Activated T-helper 17 cell treated with anti-CD3 and anti-CD28 coated beads, Interleukin-2, amount 50 U/mL, for 72 hours (primary cell): ENCODE measurements around the gene RFTN1. TPM values are rescaled to one million over a fixed set of nuclear protein-coding genes. Genes with fewer than 3 reads are reported as not detected.

Experiments
- ATAC-seq: fragments of 150-1000 bp; cut with Tn5 transposase; replicated peaks from 2 replicates; pipeline ENCODE4 v1.10.0; 2021; ENCODE audit warnings: mild to moderate bottlenecking, moderate library complexity
- H3K27ac Mint-ChIP-seq: one replicate; pipeline ENCODE4 v1.8.0; 2022; ENCODE audit warnings: mixed read lengths
- H3K27me3 Mint-ChIP-seq: one replicate; pipeline ENCODE4 v1.8.0; 2022; ENCODE audit warnings: mixed read lengths
- H3K36me3 Mint-ChIP-seq: one replicate; pipeline ENCODE4 v1.8.0; 2022; ENCODE audit warnings: low read depth, mild to moderate bottlenecking, mixed read lengths
- H3K4me1 Mint-ChIP-seq: one replicate; pipeline ENCODE4 v1.8.0; 2022; ENCODE audit warnings: mixed read lengths
- H3K4me3 Mint-ChIP-seq: one replicate; pipeline ENCODE4 v1.8.0; 2022; ENCODE audit warnings: mild to moderate bottlenecking, mixed read lengths
- H3K9me3 Mint-ChIP-seq: one replicate; pipeline ENCODE4 v1.8.0; 2022; ENCODE audit warnings: mixed read lengths
- total RNA-seq, 2 donors: library from RNA; stranded (reverse); gene quantifications; one replicate each; pipeline ENCODE4 v1.2.3, GENCODE V29; 2022

Gene RFTN1
- total RNA-seq = 100 to 1,000 TPM; 112 to 139 TPM

- H3K4me1 Mint-ChIP-seq = peaks cover 54% of the 10 kb centered on the region
- no peaks in the 10 kb centered on the region for H3K9me3 Mint-ChIP-seq
- no peaks in the 10 kb centered on the region for H3K27me3 Mint-ChIP-seq
- H3K27ac Mint-ChIP-seq = peak within 1 kb of the TSS; percentile 98
- peak within 1 kb of the TSS; percentile 85 for H3K4me3 Mint-ChIP-seq
- ATAC-seq = peak; percentile 8
- peaks cover 70% of the 10 kb centered on the region for H3K36me3 Mint-ChIP-seq
Measured at GRCh38 chr3:16513141-16514020, at the start of gene RFTN1. Gene RFTN1 (minus strand): TSS chr3:16513699. CDS start chr3:16493869, 19,830 bp downstream.

- ATAC-seq = no peak
- Mint-ChIP-seq H3K36me3 (no peaks in the 10 kb centered on the region), H3K9me3 (no peaks in the 10 kb centered on the region), H3K4me3 (no peak overlapping the region), H3K27ac (no peak overlapping the region), H3K4me1 (no peaks in the 10 kb centered on the region), H3K27me3 (peaks cover 7% of the 10 kb centered on the region)
Measured at GRCh38 chr3:16559653-16560365, 46.3 kb upstream of the RFTN1 start.

GRCh38 chr3:16554126-16554525 is 40.6 kb upstream of the RFTN1 start:
- H3K27ac Mint-ChIP-seq = no peak overlapping the region
- H3K27me3 Mint-ChIP-seq = peaks cover 7% of the 10 kb centered on the region
- H3K4me3 Mint-ChIP-seq = no peak overlapping the region
- no peaks in the 10 kb centered on the region for H3K9me3 Mint-ChIP-seq
- H3K36me3 Mint-ChIP-seq = no peaks in the 10 kb centered on the region
- ATAC-seq = no peak
- peaks cover 4% of the 10 kb centered on the region for H3K4me1 Mint-ChIP-seq

- no peak overlapping the region for H3K4me3 Mint-ChIP-seq
- no peaks in the 10 kb centered on the region for H3K36me3 Mint-ChIP-seq
Measured at GRCh38 chr3:16552757-16553156, 39.3 kb upstream of the RFTN1 start.

DNA sequence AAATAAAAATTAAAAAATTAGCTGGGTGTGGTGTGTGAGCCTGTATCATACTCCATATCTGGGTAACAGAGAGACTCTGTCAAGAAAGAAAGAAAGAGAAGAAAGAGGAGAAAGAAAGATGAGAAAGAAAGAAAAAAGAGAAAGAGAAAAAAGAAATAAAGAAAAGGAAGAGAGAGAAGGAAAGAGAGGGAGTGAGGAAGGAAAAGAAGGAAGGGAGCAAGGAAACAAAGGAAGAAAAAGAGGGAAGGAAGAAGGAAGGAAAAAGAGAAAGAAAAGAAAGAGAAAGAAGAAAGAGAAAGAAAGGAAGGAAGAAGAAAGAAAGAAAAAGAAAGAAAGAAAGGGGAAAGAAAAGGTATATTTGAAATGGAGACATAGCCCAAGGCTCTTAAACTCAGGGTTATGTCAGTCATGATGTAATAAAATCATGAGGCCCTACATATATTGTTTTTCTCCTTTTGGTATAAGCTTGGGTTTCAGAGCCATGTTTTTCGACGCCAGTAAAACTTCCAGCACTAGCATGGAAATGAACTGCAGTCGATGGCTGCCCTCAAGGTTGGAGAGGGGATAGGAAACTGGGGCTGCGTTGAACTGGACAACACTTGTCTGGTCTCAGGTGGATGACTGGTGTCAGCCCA is 38.0 kb upstream of the RFTN1 start:
- Mint-ChIP-seq H3K4me3 (no peak overlapping the region), H3K27me3 (peaks cover 7% of the 10 kb centered on the region), H3K4me1 (peaks cover 12% of the 10 kb centered on the region), H3K36me3 (no peaks in the 10 kb centered on the region), H3K27ac (peak overlapping the region; percentile 87), H3K9me3 (no peaks in the 10 kb centered on the region)
- ATAC-seq = no peak

More at GRCh38 chr3:16552757-16553156, 39.3 kb upstream of the RFTN1 start:
- H3K9me3 Mint-ChIP-seq = no peaks in the 10 kb centered on the region
- no peak for ATAC-seq
- peaks cover 12% of the 10 kb centered on the region for H3K4me1 Mint-ChIP-seq
- H3K27me3 Mint-ChIP-seq = peaks cover 7% of the 10 kb centered on the region
- no peak overlapping the region for H3K27ac Mint-ChIP-seq

- Mint-ChIP-seq H3K9me3 (no peaks in the 10 kb centered on the region), H3K4me3 (peak overlapping the region; percentile 43), H3K4me1 (peaks cover 12% of the 10 kb centered on the region), H3K36me3 (no peaks in the 10 kb centered on the region), H3K27ac (peak overlapping the region; percentile 87), H3K27me3 (peaks cover 7% of the 10 kb centered on the region)
- ATAC-seq = peak; percentile 95
Measured at GRCh38 chr3:16550676-16551341, 37.3 kb upstream of the RFTN1 start.

DNA sequence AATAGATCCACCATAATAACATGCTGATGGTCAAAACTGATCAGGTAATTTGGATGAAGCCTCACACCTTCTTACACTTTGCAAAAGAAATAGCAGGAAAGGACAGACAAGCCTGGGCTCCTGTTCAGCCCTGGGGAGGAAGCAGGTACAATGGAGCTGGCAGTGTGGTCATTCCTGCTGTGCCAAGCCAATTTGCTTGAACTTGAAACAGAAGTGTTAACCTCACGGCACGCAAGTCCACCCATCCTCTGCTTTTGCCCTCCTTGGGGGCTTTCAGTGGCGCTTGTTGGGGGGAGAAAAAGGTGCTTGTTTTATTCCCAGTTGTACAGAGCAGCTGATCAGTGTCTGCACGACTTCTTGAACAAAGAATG is 36.8 kb upstream of the RFTN1 start:
- Mint-ChIP-seq H3K36me3 (no peaks in the 10 kb centered on the region), H3K4me1 (peaks cover 12% of the 10 kb centered on the region), H3K27ac (no peak overlapping the region)

GRCh38 chr3:16548721-16549120 is 35.2 kb upstream of the RFTN1 start:
- H3K36me3 Mint-ChIP-seq = no peaks in the 10 kb centered on the region
- no peaks in the 10 kb centered on the region for H3K9me3 Mint-ChIP-seq
- ATAC-seq = no peak
- H3K4me3 Mint-ChIP-seq = no peak overlapping the region
- peaks cover 12% of the 10 kb centered on the region for H3K4me1 Mint-ChIP-seq
- peaks cover 4% of the 10 kb centered on the region for H3K27me3 Mint-ChIP-seq
- H3K27ac Mint-ChIP-seq = peak overlapping the region; percentile 24

More for the DNA sequence above, 36.8 kb upstream of the RFTN1 start:
- peak overlapping the region; percentile 43 for H3K4me3 Mint-ChIP-seq
- no peaks in the 10 kb centered on the region for H3K9me3 Mint-ChIP-seq
- no peak for ATAC-seq
- peaks cover 7% of the 10 kb centered on the region for H3K27me3 Mint-ChIP-seq

DNA sequence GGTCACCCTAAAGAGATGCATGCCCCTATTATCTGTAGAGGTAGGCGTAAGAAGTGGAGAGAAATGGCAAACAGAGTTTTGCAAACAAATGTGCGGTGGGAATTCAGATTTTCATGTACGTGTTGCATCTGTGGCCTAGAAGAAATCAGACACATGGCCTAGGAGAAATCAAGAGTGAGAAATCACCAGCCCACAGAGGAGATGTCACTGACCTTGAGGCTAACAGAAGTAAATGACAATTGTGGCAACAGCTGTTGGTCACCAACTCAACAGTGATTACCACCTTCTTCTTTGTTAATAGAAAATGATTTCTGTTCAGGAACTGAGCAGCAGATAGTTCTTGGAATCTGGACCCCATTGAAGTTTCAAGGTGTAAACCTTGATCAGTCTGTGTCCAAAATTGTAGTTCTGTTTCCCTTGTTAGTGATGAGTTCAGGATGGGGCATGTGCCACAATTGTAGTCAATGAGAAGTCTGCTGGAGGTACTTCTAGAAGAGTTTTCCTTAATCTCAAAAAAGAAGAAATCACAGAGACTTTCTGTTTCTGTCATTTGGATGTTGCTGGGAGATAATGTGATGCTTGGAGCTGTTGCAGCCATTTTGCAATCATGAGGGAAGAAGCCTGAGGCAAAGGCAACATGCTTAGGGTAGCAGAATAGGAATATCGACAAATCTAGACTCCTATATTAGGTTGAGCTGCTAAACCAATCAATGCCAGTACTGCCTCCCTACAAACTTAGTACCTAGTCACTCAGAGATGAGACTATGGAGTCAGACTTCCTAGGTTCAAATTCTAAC is 34.3 kb upstream of the RFTN1 start:
- no peak overlapping the region for H3K4me3 Mint-ChIP-seq
- ATAC-seq = no peak
- H3K27me3 Mint-ChIP-seq = peaks cover 2% of the 10 kb centered on the region
- H3K4me1 Mint-ChIP-seq = peaks cover 12% of the 10 kb centered on the region
- no peaks in the 10 kb centered on the region for H3K9me3 Mint-ChIP-seq
- no peaks in the 10 kb centered on the region for H3K36me3 Mint-ChIP-seq
- H3K27ac Mint-ChIP-seq = no peak overlapping the region

DNA sequence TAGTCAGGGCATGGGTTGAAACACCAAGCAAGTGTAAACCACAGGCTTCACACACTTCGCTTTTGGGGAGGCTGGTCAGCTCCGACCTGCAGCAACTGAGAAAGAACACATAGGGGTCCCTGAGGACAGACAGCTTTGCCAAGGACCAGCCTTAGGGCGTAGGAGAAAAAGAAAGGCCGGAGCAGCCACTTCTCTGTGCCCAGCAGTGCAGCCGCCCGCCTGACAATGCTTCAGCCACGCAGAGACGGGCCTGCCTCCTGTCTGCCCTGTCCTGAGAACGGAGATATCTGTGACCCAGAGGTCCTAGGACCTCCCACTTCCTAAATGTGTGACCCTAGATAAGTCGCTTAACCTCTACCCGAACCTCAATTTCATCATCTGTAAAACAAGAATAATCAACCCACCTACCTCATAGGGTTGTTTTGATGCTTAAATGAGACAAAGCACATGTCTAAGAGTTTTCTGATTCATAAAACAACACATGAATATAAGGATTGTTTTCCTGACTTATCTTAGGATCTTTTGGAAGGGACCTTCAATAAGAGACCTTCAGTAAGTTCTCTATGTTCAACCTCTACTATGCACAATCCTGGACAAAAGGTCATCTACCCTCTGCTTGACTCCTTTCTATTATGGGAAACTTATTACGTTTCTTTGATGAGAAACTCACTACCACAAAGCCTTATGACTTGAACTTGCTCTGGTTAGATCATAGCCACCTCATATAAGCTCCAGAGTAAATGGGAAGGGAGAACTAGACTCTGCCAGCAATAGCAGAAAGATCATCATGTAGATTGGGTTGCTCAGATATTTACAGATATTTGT is 32.9 kb upstream of the RFTN1 start:
- Mint-ChIP-seq H3K27me3 (no peaks in the 10 kb centered on the region), H3K4me3 (no peak overlapping the region), H3K4me1 (peaks cover 12% of the 10 kb centered on the region), H3K9me3 (no peaks in the 10 kb centered on the region), H3K27ac (peak overlapping the region; percentile 3), H3K36me3 (no peaks in the 10 kb centered on the region)
- peak; percentile 48 for ATAC-seq

- Mint-ChIP-seq H3K9me3 (no peaks in the 10 kb centered on the region), H3K4me1 (peaks cover 7% of the 10 kb centered on the region), H3K27ac (peak overlapping the region; percentile 24), H3K4me3 (no peak overlapping the region), H3K36me3 (no peaks in the 10 kb centered on the region), H3K27me3 (peaks cover 5% of the 10 kb centered on the region)
- ATAC-seq = no peak
Measured at GRCh38 chr3:16545413-16546185, 32.1 kb upstream of the RFTN1 start.

DNA sequence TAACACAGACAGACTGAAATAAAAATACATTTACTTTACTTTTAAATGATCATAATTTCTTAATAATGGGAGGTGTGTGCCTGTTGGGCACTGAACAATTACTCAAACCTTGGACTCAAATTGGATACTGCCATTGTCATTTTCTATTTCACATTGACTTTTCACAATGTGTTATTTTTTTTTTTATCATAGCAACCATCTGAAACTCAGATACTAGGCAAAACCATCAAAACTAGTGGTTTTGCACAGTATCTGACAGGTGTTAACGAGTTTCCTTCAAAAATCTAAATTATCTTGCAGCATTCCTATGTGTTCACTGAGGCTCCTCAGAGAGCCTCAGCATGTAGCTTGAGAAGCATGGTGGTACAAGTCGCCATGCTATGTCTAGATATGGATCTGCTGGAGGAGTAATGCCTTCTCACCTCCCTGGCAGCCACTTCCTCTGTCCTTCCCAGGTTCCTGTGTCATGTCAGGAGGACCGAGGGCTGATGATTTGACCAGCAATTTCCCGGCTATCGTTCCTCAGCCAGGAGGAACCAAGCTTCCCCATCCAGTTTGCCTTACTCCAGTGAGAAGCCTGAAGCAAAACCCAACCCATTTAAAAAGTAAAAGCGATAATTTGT is 29.9 kb upstream of the RFTN1 start:
- Mint-ChIP-seq H3K4me3 (no peak overlapping the region), H3K27ac (no peak overlapping the region), H3K36me3 (no peaks in the 10 kb centered on the region), H3K27me3 (peaks cover 15% of the 10 kb centered on the region), H3K9me3 (no peaks in the 10 kb centered on the region), H3K4me1 (peaks cover under 1% of the 10 kb centered on the region)
- ATAC-seq = no peak
